Activated naive CD8-positive, alpha-beta T cell (primary cell): ENCODE data around the gene SLC25A1.

ENCODE experiments used
- H3K27ac Mint-ChIP-seq: one replicate; pipeline ENCODE4 v1.8.0; 2021; ENCODE audit warnings: mixed read lengths
- H3K27me3 Mint-ChIP-seq: one replicate; pipeline ENCODE4 v1.8.0; 2021; ENCODE audit warnings: mixed read lengths
- H3K36me3 Mint-ChIP-seq: one replicate; pipeline ENCODE4 v1.8.0; 2021; ENCODE audit warnings: mixed read lengths
- H3K4me1 Mint-ChIP-seq: one replicate; pipeline ENCODE4 v1.8.0; 2021; ENCODE audit warnings: low read depth, mixed read lengths
- H3K4me3 Mint-ChIP-seq: one replicate; pipeline ENCODE4 v1.8.0; 2021; ENCODE audit warnings: mild to moderate bottlenecking, mixed read lengths
- H3K9me3 Mint-ChIP-seq: one replicate; pipeline ENCODE4 v1.8.0; 2021; ENCODE audit warnings: low read depth, mixed read lengths

SLC25A1 gene

DNA sequence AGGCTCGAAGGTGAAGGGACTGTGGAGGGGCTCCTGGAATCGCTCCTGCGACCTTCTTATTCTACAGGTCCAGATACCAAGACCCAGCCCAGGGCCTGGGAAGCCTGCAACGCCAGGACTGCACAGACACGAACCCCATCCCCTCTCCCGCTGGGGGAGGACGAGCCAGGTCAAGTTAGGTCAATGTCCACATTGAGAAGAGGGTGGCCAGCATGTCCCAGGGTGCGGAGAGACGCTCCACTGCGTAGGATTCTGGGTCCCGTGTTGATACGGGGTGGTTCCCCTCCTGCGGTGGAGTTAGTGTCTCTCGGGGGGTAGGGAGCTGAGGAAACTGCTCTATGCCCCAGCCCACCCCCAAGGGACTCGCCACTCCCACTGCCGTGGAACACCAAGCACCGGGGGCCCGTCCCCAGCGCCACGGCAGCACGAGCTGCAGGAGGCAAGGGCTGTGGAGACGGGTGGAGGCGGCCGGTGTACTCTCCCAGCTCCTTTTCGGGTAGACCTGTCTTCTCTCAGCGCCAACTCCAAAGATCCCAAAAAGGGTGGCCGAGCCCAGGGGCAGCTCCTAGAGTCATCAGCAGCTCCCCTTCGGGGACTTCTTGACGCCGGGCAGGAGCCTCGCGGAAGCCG, 30.0 kb downstream of the SLC25A1 start:
- Mint-ChIP-seq H3K4me3 (peak overlapping the region; percentile 47), H3K9me3 (no peaks in the 10 kb centered on the region), H3K4me1 (peaks cover 21% of the 10 kb centered on the region), H3K36me3 (peaks cover 3% of the 10 kb centered on the region), H3K27ac (no peak overlapping the region), H3K27me3 (peaks cover 17% of the 10 kb centered on the region)

DNA sequence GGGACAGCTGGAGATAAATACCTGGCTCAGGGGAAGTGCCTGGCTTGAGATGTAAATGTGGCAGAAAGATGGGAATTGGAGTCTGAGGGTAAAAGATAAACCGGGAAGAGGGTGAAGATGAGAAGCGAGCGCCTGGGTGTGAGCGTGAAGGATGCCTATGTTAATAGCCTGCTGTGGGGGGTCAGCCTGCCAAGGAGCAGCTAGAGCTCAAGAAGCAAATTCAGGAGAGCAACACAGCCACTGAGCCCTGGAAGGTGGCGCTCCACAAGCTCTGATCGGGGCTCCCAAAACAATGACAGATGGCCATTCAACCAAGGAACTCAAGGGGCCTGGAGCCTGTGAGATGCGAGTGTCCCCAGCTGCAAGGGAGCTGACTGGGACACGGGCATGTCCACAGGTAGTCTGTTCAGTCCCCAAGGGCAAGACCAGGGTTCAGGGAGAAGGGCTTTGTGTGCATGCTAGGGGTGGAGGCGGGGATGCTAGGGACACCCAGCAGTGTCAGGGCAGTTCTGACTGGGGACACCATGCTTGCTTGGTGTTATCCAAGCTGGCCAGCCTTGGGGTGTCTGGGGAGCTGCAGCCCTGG, 31.2 kb downstream of the SLC25A1 start:
- Mint-ChIP-seq H3K4me1 (peaks cover 28% of the 10 kb centered on the region), H3K4me3 (peak overlapping the region; percentile 13), H3K27ac (no peak overlapping the region), H3K27me3 (peaks cover 11% of the 10 kb centered on the region), H3K9me3 (no peaks in the 10 kb centered on the region), H3K36me3 (peaks cover 3% of the 10 kb centered on the region)

DNA sequence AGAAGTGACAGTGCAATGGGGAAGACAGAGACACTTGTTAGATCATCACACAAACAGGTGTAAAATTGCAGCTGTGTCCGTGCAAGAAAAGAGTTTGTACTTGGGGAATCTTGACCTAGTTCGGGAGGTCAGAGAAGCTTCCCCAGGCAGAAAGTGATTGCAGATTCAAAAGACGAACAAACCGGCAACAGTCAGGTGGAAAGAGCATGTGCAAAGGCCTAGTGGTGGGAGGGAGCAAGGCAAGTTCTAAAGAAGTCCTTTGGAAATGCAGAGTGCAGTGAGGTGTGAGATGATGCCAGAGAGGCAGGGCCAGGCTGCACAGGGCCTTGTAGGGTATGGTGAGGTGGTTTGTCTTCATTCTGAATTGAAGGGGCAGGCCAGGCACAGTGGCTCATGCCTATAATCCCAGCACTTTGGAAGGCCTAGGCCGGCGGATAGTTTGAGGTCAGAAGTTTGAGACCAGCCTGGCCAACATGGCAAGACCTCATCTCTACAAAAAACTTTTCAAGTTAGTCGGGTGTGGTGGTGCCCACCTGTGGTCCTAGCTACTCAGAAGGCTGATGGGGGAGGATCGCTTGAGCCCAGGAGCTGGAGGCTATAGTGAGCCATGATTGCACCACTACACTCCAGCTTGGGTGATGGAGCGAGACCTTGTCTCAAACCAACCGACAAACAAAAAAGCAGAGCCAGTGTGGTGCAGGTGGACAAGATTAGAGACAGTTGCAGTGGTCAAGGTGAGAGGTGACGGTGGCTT, 32.1 kb downstream of the SLC25A1 start:
- Mint-ChIP-seq H3K27ac (no peak overlapping the region), H3K36me3 (peaks cover 3% of the 10 kb centered on the region), H3K4me1 (peaks cover 27% of the 10 kb centered on the region), H3K4me3 (no peak overlapping the region), H3K27me3 (peaks cover 6% of the 10 kb centered on the region), H3K9me3 (no peaks in the 10 kb centered on the region)

DNA sequence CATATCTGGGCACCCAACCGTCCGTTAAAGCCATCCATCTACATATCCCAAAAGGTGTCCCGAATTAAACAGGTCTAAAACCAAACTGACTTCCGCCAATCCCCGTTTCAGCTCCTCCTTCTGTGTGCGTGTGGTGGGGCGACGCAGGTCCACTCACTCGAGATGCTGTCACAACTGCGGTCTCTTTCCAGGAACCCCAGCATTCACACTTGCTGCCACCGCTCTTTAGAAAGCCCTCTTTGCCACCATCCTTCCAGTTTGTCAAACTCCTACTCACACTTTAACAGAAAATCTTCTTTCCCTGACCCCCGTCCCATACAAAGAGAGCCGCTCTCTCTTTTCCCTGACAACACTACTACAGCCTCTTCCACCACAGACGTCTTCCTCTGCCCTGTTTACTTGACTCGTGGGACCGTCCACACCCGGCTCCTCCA, 34.6 kb downstream of the SLC25A1 start:
- Mint-ChIP-seq H3K9me3 (no peaks in the 10 kb centered on the region), H3K27me3 (no peaks in the 10 kb centered on the region), H3K36me3 (peaks cover 3% of the 10 kb centered on the region), H3K27ac (peak overlapping the region; percentile 96), H3K4me1 (peaks cover 19% of the 10 kb centered on the region), H3K4me3 (peak overlapping the region; percentile 98)

DNA sequence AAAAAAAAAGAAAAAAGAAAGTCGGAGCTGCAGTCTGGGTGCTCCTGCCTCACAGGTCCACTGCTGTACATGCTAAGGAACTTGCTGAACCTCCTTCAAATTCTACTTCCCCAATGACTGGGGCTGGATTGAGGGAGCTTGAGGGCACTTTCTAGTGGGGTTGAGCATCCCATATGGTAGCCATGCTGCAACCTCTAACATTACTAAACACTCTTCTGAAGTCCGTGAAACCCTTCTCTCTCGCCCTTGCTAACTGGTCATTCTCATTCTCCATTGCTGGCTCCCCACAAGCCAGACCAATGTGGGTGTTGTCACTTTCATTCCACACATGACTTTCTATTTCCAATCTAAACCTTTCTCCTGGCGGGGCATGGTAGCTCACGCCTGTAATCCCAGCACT, 35.3 kb downstream of the SLC25A1 start:
- Mint-ChIP-seq H3K36me3 (peaks cover 3% of the 10 kb centered on the region), H3K4me1 (peaks cover 19% of the 10 kb centered on the region), H3K9me3 (no peaks in the 10 kb centered on the region), H3K27me3 (no peaks in the 10 kb centered on the region), H3K4me3 (peak overlapping the region; percentile 98), H3K27ac (no peak overlapping the region)

DNA sequence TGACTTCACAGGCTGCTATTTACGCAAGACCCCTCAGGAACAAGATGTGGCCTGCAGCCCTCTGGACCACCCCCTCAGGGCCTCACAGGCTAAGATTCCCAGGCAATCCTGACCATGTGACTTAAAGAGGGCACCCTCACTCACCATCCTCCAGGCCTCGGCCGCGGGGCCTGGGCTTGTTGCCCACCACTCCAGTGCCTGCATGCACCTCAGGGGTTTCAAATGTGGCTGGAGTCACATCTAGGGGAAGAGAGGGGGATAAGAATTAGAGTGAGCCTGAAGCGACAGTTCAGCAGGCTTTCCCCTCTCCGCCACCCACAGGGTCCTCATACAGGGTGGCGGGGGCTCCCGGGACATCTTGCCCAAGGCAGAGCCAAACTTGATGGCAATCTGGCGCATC, 36.1 kb downstream of the SLC25A1 start:
- Mint-ChIP-seq H3K9me3 (no peaks in the 10 kb centered on the region), H3K27me3 (no peaks in the 10 kb centered on the region), H3K4me1 (peaks cover 19% of the 10 kb centered on the region), H3K27ac (no peak overlapping the region), H3K4me3 (peak overlapping the region; percentile 54), H3K36me3 (peaks cover 3% of the 10 kb centered on the region)

DNA sequence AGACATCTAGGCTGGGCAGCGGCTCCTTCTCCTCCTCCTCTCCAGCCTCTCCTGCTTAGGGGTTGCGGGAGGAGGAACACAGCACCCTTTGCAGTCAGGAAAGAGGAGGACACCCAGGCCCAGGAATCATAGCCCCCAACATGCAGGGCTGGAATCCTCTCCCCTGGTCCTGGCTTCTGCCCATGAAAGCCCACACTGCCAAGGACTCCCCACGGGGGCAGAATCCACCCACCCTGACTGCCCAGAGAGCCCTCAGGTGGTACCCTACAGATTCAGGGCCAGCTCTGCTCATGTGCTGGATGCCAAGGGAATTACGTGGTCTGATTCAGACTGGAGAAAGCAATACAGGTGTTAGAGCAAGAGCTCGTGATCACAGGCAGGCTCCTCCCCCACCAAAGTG, 38.6 kb downstream of the SLC25A1 start:
- H3K27ac Mint-ChIP-seq, result no peak overlapping the region
- no peaks in the 10 kb centered on the region for H3K27me3 Mint-ChIP-seq
- peaks cover 5% of the 10 kb centered on the region for H3K36me3 Mint-ChIP-seq
- H3K4me1 Mint-ChIP-seq, result peaks cover 19% of the 10 kb centered on the region
- no peak overlapping the region for H3K4me3 Mint-ChIP-seq
- H3K9me3 Mint-ChIP-seq, result no peaks in the 10 kb centered on the region

DNA sequence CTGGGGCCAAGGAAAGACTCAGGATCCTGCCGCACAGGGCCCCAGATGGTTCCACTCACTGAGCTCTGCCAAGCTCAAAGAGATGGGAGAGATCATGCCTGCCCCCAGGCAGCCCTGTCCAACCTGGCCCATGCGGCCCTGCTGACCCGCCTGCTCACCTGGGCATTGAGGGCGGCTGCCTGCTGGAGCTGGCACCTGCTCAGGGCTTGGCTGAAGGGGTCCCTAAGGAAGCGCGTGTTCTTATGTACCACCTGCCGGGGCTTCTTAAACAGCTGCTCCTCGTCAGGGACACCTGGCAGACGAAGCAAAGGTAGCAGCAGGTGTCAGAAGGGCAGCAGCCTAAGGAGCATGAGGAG, 39.6 kb downstream of the SLC25A1 start:
- H3K27me3 Mint-ChIP-seq, result no peaks in the 10 kb centered on the region

DNA sequence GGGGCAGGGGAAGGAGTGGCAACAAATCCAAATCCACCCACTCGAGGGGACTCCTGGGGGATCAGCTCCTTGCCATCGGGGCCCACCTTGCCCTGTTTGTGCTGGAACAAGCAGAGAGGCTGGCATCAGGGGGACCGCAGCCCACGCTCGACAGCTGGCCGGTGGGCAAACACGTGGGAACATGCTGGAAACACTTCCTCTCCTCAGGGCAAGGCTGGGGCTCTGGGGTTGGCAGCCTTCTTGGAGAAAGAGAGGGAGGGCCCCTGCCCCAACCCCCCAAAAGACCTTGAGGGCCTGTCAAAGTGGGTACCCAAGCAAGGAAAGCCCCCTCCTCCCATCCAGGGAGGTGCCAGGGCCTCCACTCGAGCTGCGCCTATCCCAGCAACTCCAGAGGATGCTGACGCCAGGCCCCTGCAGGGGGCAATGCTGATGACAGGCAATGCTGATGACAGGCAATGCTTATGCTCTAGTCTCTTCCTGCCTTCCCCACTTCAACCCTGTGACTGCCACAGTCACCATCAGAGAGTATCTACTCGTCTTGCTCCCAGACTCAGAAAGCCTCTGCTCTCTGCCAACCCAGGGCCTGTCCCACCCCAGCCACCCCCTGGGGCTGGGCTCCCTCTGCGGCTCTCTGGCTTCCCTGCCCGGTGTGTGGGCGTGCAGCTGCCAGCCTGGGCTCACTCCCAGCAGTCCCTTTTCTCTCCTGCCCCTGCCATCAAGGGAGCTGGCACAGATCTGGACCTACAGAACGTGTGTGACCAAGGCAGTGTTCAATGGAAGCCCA, 40.1 kb downstream of the SLC25A1 start:
- H3K9me3 Mint-ChIP-seq, result no peaks in the 10 kb centered on the region
- peaks cover 8% of the 10 kb centered on the region for H3K4me1 Mint-ChIP-seq
- no peaks in the 10 kb centered on the region for H3K27me3 Mint-ChIP-seq
- no peak overlapping the region for H3K27ac Mint-ChIP-seq
- no peak overlapping the region for H3K4me3 Mint-ChIP-seq
- peaks cover 2% of the 10 kb centered on the region for H3K36me3 Mint-ChIP-seq

More for the DNA sequence above, 39.6 kb downstream of the SLC25A1 start:
- H3K9me3 Mint-ChIP-seq, result no peaks in the 10 kb centered on the region
- peaks cover 12% of the 10 kb centered on the region for H3K4me1 Mint-ChIP-seq
- H3K4me3 Mint-ChIP-seq, result no peak overlapping the region
- H3K27ac Mint-ChIP-seq, result no peak overlapping the region
- peaks cover 4% of the 10 kb centered on the region for H3K36me3 Mint-ChIP-seq

DNA sequence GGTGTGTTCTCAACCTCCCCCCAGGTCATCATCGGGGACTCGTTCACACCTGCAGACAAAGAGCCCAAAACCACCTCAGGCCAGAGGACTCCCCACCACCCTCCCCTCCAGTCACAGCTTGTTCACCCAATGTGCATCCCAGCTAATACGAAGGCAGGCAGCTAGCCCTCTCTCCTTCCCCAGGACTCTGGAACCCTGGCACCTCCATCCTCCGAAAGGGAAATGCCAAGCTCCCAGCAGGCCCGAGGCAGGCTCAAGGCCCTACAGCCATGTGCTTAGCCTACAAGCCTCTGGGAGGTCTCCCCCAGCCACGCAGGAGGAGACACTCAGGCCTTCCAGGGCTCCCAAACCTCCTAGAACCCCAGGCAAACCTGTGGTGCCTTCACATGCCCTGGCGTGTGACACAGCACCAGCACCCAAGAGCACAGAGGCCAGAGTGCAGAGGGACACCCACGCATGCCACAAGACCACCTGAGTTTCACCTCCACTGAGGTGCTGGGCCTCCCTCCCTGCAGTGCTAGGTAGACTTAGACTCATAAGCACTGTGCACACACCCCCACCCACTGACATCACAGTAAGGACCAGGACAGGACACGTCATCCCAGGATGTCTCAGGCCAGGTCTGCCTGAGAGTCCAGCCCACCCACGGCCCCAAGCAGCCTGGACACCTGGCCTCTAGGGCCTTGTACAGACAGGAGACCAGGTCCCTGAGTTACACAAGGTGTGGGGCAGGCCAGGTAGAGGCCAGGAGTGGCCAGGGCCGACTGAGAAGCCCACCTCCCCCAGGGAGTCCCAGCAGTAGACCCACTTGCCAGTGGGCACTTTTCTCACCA, 40.9 kb downstream of the SLC25A1 start:
- Mint-ChIP-seq H3K4me3 (no peak overlapping the region), H3K36me3 (peaks cover 2% of the 10 kb centered on the region), H3K27me3 (no peaks in the 10 kb centered on the region), H3K4me1 (peaks cover 2% of the 10 kb centered on the region), H3K27ac (no peak overlapping the region), H3K9me3 (no peaks in the 10 kb centered on the region)

DNA sequence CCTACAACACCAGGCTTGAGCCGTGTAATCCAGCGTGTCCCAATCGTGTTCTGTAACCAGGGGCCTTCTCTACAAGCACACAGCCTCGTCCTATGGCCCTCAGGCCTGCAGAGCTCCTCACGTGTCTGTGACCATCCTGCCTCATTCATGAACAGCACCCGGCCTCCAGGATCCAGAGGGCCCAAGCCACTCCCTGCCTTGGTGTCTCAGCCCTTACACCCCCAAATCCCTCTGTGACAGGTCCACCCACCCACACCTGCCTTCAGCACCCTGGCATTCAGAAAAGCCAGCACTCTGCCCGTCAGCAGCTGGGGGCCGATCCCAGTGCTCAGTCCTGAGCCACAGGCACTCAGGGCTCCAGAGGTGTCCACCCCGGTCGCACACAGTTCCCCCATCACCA, 41.6 kb downstream of the SLC25A1 start:
- Mint-ChIP-seq H3K36me3 (peaks cover 2% of the 10 kb centered on the region), H3K9me3 (no peaks in the 10 kb centered on the region), H3K4me1 (no peaks in the 10 kb centered on the region), H3K4me3 (no peak overlapping the region), H3K27me3 (no peaks in the 10 kb centered on the region), H3K27ac (no peak overlapping the region)

DNA sequence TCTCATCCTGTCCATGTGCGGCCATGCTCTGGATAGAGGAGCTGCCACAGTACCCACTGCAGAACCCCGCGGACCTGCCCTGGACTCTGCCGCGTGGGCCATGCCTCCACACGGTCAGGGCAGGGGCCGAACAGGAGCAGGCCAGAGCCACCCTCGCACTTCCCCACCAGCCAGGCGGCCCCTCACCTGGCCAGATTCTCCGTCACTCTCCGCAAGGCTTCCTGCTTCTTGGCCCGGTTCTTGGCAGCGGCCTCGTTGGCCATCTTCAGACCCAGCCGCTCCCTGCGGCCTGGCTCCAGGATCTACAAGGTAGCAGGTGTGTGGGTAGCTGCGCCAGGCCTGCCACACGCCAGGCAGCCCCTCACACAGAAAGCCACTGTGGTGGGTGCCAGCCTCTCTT, 43.7 kb downstream of the SLC25A1 start:
- H3K4me3 Mint-ChIP-seq, result no peak overlapping the region
- peaks cover 2% of the 10 kb centered on the region for H3K36me3 Mint-ChIP-seq
- no peaks in the 10 kb centered on the region for H3K4me1 Mint-ChIP-seq
- H3K27ac Mint-ChIP-seq, result no peak overlapping the region
- H3K9me3 Mint-ChIP-seq, result no peaks in the 10 kb centered on the region
- no peaks in the 10 kb centered on the region for H3K27me3 Mint-ChIP-seq

DNA sequence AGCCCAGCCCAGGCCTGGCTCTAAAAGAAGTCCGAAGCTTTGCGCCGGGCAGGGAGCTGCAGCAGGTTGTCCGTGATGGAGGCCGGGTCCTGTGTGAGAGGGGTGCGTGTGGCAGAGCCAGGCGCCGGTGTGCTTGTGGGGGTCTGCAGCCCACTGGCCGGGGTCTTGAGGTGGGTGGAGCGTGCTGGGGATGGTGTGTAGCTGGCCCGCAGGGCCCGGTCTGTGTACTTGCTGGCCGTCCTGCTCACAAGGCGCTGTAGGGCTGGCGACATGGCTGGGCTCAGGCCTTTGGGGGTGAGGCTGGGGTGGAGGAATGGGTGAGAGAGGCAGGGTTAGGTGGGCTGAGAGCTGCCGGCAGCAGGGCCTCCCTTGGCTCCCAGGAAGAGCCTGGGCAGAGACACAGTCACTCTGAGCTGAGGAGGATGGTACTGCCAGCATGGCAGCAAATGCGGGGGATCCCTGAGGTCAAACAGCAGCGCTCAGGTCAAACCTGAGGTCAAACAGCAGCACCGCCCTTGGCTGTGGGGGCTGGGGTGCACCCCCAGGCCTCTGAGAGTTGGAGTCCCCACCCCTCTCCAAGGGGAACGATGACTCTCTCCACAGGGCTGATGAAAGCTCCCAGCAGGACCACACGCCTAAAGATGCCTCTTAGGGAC, 44.2 kb downstream of the SLC25A1 start:
- Mint-ChIP-seq H3K4me1 (no peaks in the 10 kb centered on the region), H3K36me3 (peaks cover 2% of the 10 kb centered on the region), H3K9me3 (no peaks in the 10 kb centered on the region), H3K27me3 (no peaks in the 10 kb centered on the region), H3K27ac (no peak overlapping the region), H3K4me3 (no peak overlapping the region)

DNA sequence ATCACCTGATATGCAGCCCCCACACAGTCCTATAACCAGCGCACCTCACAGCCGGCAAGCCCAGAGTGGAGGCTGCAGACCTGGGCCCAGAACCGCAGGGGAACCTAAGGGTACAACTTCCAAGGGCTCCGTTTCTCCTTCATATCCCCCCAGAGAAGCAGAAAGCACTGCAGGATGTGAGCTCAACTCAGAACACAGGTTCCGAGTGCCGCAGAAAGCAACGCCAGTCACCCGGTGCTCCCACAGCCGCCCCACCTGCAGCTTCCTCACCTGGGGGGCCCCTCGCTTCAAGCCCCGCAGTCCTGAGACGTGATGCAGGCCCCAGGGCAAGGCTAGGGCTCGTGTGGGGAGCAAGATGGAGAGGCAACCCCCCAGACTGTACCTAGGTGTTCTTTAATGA, 45.0 kb downstream of the SLC25A1 start:
- peaks cover 2% of the 10 kb centered on the region for H3K36me3 Mint-ChIP-seq

More for the DNA sequence above, 45.0 kb downstream of the SLC25A1 start:
- H3K9me3 Mint-ChIP-seq, result no peaks in the 10 kb centered on the region
- H3K27ac Mint-ChIP-seq, result no peak overlapping the region
- no peaks in the 10 kb centered on the region for H3K4me1 Mint-ChIP-seq
- H3K4me3 Mint-ChIP-seq, result no peak overlapping the region
- H3K27me3 Mint-ChIP-seq, result no peaks in the 10 kb centered on the region
